ENCODE measurements around the gene RAMP2. TPM values are rescaled to one million over a fixed set of nuclear protein-coding genes. Genes with fewer than 3 reads are reported as not detected.
A peak's percentile ranks its signal among the peaks of the same experiment; 100 is the strongest.

RAMP2 gene
- total and polyA plus RNA-seq, 2 of the 13 experiments (the other 11 are each of a cell fraction or from before 2014, with no cell fraction given), result 1.4 to 5.2 TPM

- TF ChIP-seq KDM3A (CRISPR knock-in tag; IDR thresholded peaks at IDR 0.05; ENCODE audit: low read depth), result no peak
- TF ChIP-seq BORCS8-MEF2B (CRISPR knock-in tag; IDR thresholded peaks at IDR 0.05), result peak; percentile 54; the same call in 1 of the 2 replicates
- TF ChIP-seq CBX1 (IDR thresholded peaks at IDR 0.05; ENCODE audit: low read depth), result no peak
- TF ChIP-seq ZNF883 (CRISPR knock-in tag; IDR thresholded peaks at IDR 0.05; ENCODE audit: not compliant biosample characterization), result peak; percentile 3
- no peak for TF ChIP-seq KIAA2018 (CRISPR knock-in tag; IDR thresholded peaks at IDR 0.05; ENCODE audit: borderline replicate concordance)
- TF ChIP-seq ZNF792 (CRISPR knock-in tag; IDR thresholded peaks at IDR 0.05), result no peak; the same call in 1 of the 2 replicates
- no peak for TF ChIP-seq ZNF232 (CRISPR knock-in tag; IDR thresholded peaks at IDR 0.05; ENCODE audit: borderline replicate concordance)
- peak; percentile 26; the same call in 1 of the 2 replicates for TF ChIP-seq MZF1 (CRISPR knock-in tag; IDR thresholded peaks at IDR 0.05; ENCODE audit: borderline replicate concordance)
- TF ChIP-seq DNMT1 (CRISPR knock-in tag; IDR thresholded peaks at IDR 0.05), result no peak; the same call in 1 of the 2 replicates
- no peak for TF ChIP-seq SRF (IDR thresholded peaks at IDR 0.05; ENCODE audit: low read depth, low read length)
- TF ChIP-seq JDP2 (CRISPR knock-in tag; IDR thresholded peaks at IDR 0.05; ENCODE audit: borderline replicate concordance), result no peak
- TF ChIP-seq SETDB1 (CRISPR knock-in tag; IDR thresholded peaks at IDR 0.05; ENCODE audit: borderline replicate concordance), result no peak
- no peak for TF ChIP-seq MAFF (IDR thresholded peaks at IDR 0.05; ENCODE audit: low read depth, low read length)
- TF ChIP-seq RARG (CRISPR knock-in tag; IDR thresholded peaks at IDR 0.05; ENCODE audit: low read depth), result no peak
- TF ChIP-seq GRHL1 (CRISPR knock-in tag; conservative IDR thresholded peaks at IDR 0.05), result no peak
- no peak for TF ChIP-seq ZNF816 (CRISPR knock-in tag; IDR thresholded peaks at IDR 0.05; ENCODE audit: borderline replicate concordance)
- TF ChIP-seq ZKSCAN1 (IDR thresholded peaks at IDR 0.05; ENCODE audit: low read length), result no peak
Observed at GRCh38 chr17:42780851-42781638, 20.0 kb downstream of the RAMP2 start (continued).
